HS-5 (cell line): ENCODE results near the gene ZNF17.
A peak's percentile ranks its signal among the peaks of the same experiment; 100 is the strongest.
"Not testable (repeated sequence)": the region's sequence is repeated elsewhere in the genome, so short reads cannot be mapped to it uniquely, and the experiment has no call there.

Source experiments
- DNase-seq: peaks from one replicate; pipeline ENCODE4 v3.0.0-alpha.2; 2012; ENCODE audit warnings: low read depth

The ZNF17 gene

DNA sequence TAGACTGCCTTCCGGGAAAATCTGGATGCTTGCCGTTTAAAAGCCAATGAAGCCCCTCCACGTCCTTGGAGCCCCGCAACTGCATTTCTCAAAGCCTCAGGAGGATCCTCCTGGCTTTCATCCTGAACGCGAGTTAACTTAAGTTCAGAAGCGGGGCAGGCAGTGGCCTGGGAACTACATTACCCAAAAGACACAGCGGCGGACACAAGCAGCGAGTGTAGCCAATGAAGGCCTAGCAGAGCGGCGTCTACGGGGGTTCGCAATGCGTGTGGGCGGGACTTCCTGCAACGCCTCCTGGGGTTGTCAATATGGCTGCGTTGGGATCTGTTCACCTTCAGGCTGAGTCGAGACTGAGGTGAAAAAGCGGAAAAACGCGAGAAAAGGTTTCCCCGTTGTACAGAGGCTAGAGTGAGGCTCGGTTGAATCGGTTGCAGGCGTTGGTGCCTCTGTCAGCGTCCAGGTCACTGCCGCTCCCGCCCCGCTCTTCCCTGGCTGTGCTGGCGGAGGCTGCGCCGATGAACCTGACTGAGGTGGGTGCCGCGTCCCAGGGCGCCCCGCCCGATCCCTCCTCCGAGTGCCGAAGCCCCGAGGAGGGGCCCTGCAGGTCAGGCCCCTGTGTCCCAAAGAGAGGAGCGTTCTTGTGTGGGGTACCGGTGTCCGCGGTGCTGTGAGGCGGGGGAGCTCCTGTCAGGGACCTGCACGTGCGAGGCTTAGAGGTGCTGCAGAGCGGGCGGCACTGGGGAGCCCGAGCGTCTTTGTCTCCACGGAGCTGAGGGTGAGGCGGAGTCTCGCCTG is at the start of gene ZNF17:
Gene ZNF17 (plus strand): TSS at position 285 of the 795 bp plus-strand sequence. CDS start 2,455 bp downstream, outside the sequence.
- DNase-seq = peak; percentile 72

DNA sequence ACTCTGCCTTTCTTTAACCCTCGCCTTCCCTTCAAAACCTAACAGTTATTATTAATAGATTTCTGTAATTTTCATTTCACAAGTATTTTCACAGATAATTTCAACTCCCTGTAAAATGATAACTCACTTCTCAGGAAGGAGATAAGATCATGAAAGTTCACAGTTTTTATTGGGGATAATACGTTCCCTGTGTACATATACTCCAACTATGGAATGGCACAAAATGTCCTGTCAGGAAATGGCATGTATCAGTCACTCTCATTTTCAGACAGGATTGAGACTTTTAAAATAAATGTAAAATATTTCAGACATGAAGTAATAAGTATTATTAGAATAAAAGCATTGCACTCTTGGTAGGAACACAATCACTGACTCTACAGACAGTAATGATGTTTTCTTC is 48.5 kb upstream of the ZNF17 start:
- DNase-seq = no peak

- DNase-seq = peak; percentile 95
Observed at GRCh38 chr19:57362997-57363687, 47.8 kb upstream of the ZNF17 start, which contains the start of the genes TRAPPC2B and ZNF547. TRAPPC2B (plus strand) TSS chr19:57363551; CDS start chr19:57364834, 1,283 bp downstream. ZNF547 (plus strand) TSS chr19:57363551; CDS start chr19:57368556, 5,005 bp downstream.

DNA sequence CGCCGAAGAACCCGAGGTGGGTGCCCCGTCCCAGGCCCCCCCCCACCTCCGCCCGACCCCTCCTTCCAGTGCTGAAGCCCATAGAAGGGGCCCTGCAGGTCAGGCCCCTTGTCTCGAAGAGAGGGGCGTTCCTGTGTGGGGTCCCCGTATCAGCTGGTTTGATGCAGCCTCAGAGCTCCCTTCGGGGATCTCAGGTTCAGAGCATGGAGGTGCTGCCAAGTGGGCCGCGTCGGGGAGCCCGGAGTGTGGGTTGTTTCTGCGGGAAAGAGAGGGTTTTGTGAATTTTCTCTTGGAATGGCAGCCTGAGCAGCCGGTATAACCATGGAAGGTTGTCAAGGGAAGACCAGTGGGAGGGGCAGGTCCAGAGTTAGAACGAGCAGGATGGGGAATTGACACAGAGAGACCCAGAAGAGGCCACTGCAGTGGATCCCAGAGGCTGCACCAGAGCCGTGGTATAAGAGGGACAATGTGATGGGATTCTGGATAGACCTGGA is 47.2 kb upstream of the ZNF17 start:
- DNase-seq = no peak

- no peak for DNase-seq
Observed at GRCh38 chr19:57366776-57367175, 44.2 kb upstream of the ZNF17 start.

DNA sequence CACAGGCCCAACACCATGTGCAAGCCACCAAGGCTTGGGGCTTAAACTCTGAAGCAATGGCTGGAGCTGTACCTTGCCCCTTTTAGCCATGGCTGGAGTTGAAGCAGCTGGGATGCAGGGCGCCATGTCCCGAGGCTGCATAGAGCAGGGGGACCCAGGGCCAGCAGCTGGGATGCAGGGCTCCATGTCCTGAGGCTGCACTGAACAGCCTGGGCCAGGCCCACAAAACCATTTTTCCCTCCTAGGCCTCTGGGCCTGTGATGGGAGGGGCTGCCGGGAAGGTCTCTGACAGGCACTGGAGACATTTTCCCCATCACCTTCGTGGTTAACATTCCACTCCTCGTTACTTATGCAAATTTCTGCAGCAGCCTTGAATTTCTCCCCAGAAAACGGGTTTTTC is 36.8 kb upstream of the ZNF17 start:
- no peak for DNase-seq

- DNase-seq = not testable (repeated sequence)
Observed at GRCh38 chr19:57374647-57375046, 36.3 kb upstream of the ZNF17 start.

GRCh38 chr19:57376151-57376550 is 34.8 kb upstream of the ZNF17 start:
- DNase-seq = no peak

DNA sequence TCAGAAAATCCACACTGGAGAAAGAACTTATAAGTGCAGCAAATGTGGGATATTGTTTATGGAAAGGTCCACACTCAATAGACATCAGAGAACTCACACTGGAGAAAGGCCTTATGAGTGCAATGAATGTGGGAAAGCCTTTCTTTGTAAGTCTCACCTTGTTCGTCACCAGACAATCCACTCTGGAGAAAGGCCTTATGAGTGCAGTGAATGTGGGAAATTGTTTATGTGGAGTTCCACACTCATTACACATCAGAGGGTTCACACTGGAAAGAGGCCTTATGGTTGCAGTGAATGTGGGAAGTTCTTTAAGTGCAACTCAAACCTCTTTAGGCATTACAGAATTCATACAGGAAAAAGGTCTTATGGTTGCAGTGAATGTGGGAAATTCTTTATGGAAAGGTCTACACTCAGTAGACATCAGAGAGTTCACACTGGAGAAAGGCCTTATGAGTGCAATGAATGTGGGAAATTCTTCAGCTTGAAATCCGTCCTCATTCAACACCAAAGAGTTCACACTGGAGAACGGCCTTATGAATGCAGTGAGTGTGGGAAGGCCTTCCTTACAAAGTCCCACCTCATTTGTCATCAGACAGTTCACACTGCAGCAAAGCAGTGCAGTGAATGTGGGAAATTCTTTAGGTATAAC is 33.3 kb upstream of the ZNF17 start:
- no peak for DNase-seq

- DNase-seq = no peak
Observed at GRCh38 chr19:57380923-57381322, 30.0 kb upstream of the ZNF17 start.

- no peak for DNase-seq
Observed at GRCh38 chr19:57382806-57383488, 28.0 kb upstream of the ZNF17 start.

- DNase-seq = no peak
Observed at GRCh38 chr19:57389194-57389729, 21.7 kb upstream of the ZNF17 start.

DNA sequence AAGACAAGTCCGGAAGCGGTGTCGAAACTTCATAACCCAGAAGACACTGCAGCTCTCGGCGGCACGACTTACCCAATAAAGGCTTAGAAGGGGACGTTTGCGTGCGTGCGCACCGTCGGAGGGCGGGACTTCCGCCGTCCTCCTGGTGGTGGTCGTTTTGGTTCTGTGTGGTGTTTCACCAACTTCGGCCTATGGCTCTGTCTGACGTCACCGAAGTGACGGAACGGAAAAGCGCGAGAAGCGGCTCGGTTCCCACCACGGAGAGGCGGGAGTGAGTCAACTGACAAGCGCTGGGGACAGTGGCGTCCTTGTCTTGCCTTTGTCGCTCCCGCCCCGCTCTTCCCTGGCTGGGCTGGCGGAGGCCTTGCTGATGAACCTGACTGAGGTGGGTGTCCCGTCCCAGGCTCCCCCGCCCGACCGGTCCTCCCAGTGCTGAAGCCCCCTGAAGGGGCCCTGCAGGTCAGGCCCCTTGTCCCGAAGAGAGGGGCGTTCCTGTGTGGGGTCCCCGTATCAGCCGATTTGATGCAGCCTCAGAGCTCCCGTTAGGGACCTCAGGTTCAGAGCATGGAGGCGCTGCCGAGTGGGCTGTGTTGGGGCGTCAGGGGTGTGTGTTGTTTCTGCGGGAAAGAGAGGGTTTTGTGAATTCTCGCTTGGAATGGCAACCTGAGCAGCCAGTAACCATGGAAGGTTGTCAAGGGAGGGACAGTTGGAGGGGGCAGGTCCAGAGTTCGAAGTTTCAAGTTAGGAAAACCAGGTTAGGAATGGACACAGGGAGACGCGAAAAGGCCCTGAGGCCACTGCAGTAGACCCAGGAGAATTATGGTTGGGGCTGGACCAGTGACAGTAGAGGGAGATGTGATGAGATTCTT is 21.0 kb upstream of the ZNF17 start, which contains the start of gene ZNF548:
Gene ZNF548 (plus strand): TSS at position 125 of the 869 bp plus-strand sequence. CDS start 246 bp downstream, at position 371.
- DNase-seq = peak; percentile 93

- DNase-seq = no peak
Observed at GRCh38 chr19:57395710-57396109, 15.3 kb upstream of the ZNF17 start.

DNA sequence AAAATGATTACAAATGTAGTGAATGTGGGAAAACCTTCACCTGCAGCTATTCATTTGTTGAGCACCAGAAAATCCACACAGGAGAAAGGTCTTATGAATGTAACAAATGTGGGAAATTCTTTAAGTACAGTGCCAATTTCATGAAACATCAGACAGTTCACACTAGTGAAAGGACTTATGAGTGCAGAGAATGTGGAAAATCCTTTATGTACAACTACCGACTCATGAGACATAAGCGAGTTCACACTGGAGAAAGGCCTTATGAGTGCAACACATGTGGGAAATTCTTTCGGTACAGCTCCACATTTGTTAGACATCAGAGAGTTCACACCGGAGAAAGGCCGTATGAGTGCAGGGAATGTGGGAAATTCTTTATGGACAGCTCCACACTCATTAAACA is 12.1 kb upstream of the ZNF17 start:
- no peak for DNase-seq

- no peak for DNase-seq
Observed at GRCh38 chr19:57403737-57404563, 7.0 kb upstream of the ZNF17 start.

GRCh38 chr19:57406516-57407123 is 4.3 kb upstream of the ZNF17 start:
- no peak for DNase-seq

GRCh38 chr19:57419439-57419838 is 8.5 kb downstream of the ZNF17 start:
- DNase-seq = no peak

DNA sequence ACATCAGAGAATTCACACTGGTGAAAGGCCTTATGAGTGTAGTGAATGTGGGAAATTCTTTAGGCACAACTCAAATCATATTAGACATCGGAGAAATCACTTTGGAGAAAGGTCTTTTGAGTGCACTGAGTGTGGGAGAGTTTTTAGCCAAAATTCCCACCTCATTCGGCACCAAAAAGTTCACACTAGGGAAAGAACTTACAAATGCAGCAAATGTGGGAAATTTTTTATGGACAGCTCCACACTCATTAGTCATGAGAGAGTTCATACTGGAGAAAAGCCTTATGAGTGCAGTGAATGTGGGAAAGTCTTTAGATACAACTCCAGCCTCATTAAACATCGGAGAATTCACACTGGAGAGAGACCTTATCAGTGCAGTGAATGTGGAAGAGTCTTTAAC is 10.1 kb downstream of the ZNF17 start:
- DNase-seq = no peak
